Stimulated activated CD8-positive, alpha-beta memory T cell treated with anti-CD3 and anti-CD28 coated beads, Interleukin-12 subunit alpha, Interleukin-12 subunit beta, amount 100 ng/mL, for 24 hours (primary cell): Measurements from ENCODE around the gene YIPF2.
A peak's percentile ranks its signal among the peaks of the same experiment; 100 is the strongest.
"Not testable (repeated sequence)": the region's sequence is repeated elsewhere in the genome, so short reads cannot be mapped to it uniquely, and the experiment has no call there.

Experiments used
- DNase-seq: peaks from one replicate; pipeline ENCODE4 v3.0.0-alpha.2; 2020; ENCODE audit errors: extremely low read depth

The YIPF2 gene

GRCh38 chr19:10928563-10929401 lies at the start of gene YIPF2, which contains the start of gene TIMM29:
YIPF2 (minus strand) TSS chr19:10928639; CDS start chr19:10928410, 229 bp downstream.
TIMM29 (plus strand) TSS chr19:10928811; CDS start chr19:10928823, 12 bp downstream.
- peak; percentile 86 for DNase-seq

GRCh38 chr19:10977742-10978092 lies 49.3 kb upstream of the YIPF2 start:
- DNase-seq = no peak

- no peak for DNase-seq
Measured at GRCh38 chr19:10976131-10976892, 47.9 kb upstream of the YIPF2 start.

DNA sequence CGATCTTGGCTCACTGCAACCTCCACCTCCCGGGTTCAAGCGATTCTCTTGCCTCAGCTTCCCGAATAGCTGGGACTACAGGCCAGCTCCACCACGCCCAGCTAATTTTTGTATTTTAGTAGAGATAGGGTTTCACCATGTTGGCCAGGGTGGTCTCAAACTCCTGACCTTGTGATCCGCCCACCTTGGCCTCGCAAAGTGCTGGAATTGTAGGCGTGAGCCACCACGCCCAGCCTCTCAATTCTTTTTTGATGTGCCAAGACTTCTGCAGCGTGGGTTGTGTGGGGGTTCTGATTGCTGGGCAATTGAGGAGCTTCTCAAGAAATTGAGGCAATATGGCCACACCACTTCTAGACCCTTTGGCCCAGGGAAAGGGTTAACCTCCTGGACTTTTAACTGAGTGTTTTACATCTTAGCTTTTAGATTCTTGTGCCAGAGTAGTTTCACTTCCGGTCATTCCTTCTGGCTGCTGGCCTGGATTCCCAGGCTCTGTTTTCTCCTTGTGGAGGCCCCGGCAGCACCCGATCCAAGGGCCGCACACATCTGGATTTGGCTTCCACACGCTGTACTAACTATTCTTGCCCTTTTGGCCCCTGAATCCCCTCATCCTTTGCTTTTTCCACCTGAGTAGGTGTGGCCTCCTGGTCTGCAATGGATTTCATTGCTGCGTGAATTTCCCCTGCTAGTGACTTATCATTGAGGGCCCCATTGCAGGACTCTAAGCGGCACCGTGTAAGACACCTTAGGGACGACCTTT lies 47.1 kb upstream of the YIPF2 start:
- DNase-seq = no peak

DNA sequence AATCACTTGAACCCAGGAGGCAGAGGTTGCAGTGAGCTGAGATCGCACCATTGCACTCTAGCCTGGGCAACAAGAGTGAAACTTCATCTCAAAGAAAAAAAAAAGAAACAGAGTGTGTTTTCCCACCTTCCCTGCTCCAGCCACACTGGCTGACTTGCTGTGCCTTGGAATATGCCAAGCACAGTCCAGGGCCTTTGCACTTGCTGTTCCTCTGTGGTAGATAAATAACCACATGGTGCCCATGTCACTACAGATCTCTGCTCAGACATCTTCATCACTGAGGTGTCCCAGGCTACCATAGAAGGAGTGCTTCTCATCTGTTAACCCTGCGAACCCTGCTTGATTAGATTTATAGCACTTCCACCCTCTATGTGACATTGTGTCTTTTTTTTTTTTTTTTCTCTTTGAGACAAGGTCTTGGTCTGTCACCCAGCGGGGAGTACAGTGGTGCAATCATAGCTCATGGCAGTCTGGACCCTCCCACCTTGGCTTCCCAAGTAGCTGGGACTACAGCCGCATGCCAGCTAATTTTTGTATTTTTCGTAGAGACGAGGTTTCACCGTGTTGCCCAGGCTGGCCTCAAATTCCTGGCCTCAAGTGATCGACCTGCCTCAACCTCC lies 42.8 kb upstream of the YIPF2 start:
- no peak for DNase-seq

GRCh38 chr19:10968527-10969135 lies 40.2 kb upstream of the YIPF2 start:
- DNase-seq = no peak

GRCh38 chr19:10966809-10967208 lies 38.4 kb upstream of the YIPF2 start:
- no peak for DNase-seq

GRCh38 chr19:10965398-10965797 lies 37.0 kb upstream of the YIPF2 start:
- no peak for DNase-seq

DNA sequence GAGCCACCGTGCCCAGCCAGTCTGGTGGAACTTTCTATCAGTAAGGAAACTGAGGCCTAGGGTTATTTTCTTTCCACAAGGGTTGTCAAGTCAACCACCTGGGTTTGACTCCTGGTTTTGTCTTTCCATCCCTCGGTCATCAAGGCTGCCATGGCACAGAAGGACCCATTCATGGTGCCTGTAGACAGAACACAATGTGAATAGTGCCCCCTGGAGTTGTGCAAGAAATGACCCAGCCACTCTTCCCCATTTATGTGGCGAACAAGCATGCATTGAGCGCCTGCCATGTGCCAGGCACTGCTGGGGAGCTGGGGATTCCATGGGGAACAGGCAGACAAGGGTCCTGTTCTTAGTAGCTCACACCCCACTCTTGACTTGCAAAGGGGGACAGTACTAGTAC lies 36.5 kb upstream of the YIPF2 start:
- no peak for DNase-seq

GRCh38 chr19:10963865-10964264 lies 35.4 kb upstream of the YIPF2 start:
- DNase-seq = no peak

- no peak for DNase-seq
Measured at GRCh38 chr19:10962863-10963262, 34.4 kb upstream of the YIPF2 start.

DNA sequence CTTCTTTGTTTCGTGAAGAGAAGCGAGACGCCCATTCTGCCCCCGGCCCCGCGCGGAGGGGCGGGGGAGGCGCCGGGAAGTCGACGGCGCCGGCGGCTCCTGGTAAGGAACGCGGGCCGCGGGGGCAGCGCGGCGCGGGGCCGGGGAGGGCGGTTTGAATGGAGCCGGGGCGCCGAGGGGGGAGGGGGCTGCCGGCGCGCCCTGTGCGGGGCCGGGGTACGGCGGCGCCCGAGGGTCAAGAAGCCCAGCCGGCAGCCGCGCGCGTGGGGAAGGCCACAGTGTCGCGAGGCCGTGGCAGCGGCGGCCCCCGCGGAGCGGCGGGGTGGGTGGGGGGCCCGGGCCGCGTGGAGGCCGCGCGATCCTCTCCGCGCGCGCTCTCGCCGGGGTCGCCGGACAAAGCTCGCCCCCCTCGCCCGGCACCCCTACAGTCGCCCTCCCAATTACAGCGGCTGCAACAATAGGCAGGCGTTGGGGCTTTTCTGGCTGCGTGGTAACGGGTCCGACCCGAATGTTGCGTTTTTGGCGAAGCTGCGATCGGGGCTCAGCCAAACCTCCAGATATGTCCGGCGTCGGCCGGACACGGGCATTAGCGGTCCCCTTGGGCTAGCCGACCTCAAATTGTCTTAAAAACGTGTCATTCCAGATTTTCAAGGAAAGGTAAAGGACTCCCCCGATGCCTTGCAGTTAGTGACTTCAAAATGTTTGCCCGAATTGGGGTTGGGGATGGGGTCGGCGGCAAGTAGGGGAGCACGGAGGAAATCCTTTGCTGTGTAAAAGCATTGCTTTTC lies 32.8 kb upstream of the YIPF2 start:
- no peak for DNase-seq

DNA sequence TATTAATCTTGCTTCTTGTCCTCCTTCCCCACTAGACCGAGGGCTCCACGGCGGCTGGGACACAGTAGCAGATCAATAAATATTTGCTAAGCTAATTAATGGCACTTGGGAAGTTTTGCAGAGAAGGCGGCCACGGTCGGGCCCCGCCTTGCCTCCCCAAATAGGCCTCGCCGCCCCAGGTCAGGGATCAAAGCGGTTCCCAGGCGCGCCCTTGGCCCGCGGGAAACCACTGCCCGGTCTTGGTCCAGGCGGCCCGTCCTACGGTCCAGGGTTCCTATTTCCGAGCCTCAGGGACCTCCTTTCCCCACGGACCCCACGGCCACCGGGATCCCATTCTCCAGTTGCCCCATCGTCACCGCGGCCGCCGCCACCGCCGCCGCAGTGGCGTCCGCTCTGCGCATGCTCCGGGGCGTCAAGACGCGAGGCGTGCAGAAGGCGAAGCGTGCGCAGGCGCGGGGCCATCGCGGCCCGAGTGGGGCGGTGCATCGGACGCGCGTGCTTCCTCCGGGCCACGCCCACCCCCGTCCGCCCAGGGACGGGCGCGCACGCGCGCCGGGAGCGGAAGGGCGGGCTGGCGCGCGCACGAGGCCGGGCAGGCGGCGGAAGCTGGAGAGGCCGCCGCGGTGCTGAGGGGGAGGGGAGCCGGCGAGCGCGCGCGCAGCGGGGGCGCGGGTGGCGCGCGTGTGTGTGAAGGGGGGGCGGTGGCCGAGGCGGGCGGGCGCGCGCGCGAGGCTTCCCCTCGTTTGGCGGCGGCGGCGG lies 32.1 kb upstream of the YIPF2 start, which contains the start of gene SMARCA4:
Gene SMARCA4, plus strand, starts transcription at position 717 of the 759 bp plus-strand sequence. CDS start 23,122 bp downstream, outside the sequence.
- peak; percentile 95 for DNase-seq

- DNase-seq = not testable (repeated sequence)
Measured at GRCh38 chr19:10959277-10959968, 31.0 kb upstream of the YIPF2 start.

GRCh38 chr19:10952809-10953208 lies 24.4 kb upstream of the YIPF2 start:
- no peak for DNase-seq

GRCh38 chr19:10946958-10947657 lies 18.7 kb upstream of the YIPF2 start:
- DNase-seq = no peak

DNA sequence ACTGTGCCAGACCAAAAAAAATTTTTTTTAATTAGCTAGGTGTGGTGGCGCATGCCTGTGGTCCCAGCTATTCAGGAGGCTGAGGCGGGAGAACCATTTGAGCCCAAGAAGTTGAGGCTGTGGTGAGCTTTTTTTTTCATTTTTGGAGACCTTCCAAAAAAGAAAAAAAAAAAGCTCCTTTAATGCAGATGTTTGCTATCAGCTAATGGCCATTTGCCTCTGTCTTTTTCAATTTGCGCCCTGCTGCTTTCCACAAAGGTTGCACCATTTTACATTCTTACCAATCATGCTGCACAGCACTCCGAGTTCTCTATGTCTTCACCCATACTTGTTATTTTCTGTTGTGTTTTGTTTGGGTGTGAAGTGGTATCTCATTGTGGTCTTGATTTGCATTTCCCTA lies 16.8 kb upstream of the YIPF2 start:
- no peak for DNase-seq

GRCh38 chr19:10943412-10943811 lies 15.0 kb upstream of the YIPF2 start:
- not testable (repeated sequence) for DNase-seq
